Calu3 (cell line): Measurements from ENCODE around the gene ELMO1. TPM values are rescaled to one million over a fixed set of nuclear protein-coding genes. Genes with fewer than 3 reads are reported as not detected.

Experiments used
- BruUV-seq: library from RNA; stranded (reverse); fragments of 400-500 nt; replicated peaks from 2 replicates; lab custom pipeline; 2021; lab: Mats Ljungman, UMichigan
- CTCF ChIA-PET: fragments of 300-600 bp; sonication (Branson Sonifier 250); formaldehyde crosslinking; loops from one replicate; lab custom pipeline; 2022; ENCODE audit warnings: antibody characterized with exemption; lab: Charles Lee
- DNase-seq: peaks from one replicate; pipeline ENCODE4 v3.0.0; 2022
- H3K27ac Mint-ChIP-seq: one replicate; pipeline ENCODE4 v1.8.0; 2022; ENCODE audit warnings: mixed read lengths; ENCODE audit not compliant: unreplicated experiment
- H3K27me3 Mint-ChIP-seq: one replicate; pipeline ENCODE4 v1.8.0; 2022; ENCODE audit warnings: mixed read lengths; ENCODE audit not compliant: unreplicated experiment
- H3K36me3 Mint-ChIP-seq: one replicate; pipeline ENCODE4 v1.8.0; 2022; ENCODE audit warnings: mild to moderate bottlenecking, moderate library complexity, mixed read lengths; ENCODE audit not compliant: insufficient read depth, unreplicated experiment
- H3K4me1 Mint-ChIP-seq: one replicate; pipeline ENCODE4 v1.8.0; 2022; ENCODE audit warnings: mild to moderate bottlenecking, low read depth, mixed read lengths; ENCODE audit not compliant: unreplicated experiment
- H3K4me3 Mint-ChIP-seq: one replicate; pipeline ENCODE4 v1.8.0; 2022; ENCODE audit warnings: mild to moderate bottlenecking, low read depth, moderate library complexity, mixed read lengths; ENCODE audit not compliant: unreplicated experiment
- H3K9me3 Mint-ChIP-seq: one replicate; pipeline ENCODE4 v1.8.0; 2022; ENCODE audit warnings: low read depth, mixed read lengths; ENCODE audit not compliant: unreplicated experiment
- intact Hi-C: fragments of 100-400 bp; cut with micrococcal nuclease; formaldehyde crosslinking; loops from one replicate; pipeline ENCODE4 v1.10.0; 2022; ENCODE audit not compliant: unreplicated experiment
- total RNA-seq: library from RNA; stranded (reverse); gene quantifications from 2 replicates; pipeline ENCODE4 v1.2.3, GENCODE V29; 2022
- TF ChIP-seq, protein P1 (sequence below): fragments of 200-600 bp; IDR thresholded peaks from one replicate; pipeline ENCODE4 v1.8.0; 2022; ENCODE audit warnings: antibody characterized with exemption; ENCODE audit not compliant: unreplicated experiment

Gene ELMO1
- total RNA-seq, 1 experiment from 2014 or later, result not detected

DNA sequence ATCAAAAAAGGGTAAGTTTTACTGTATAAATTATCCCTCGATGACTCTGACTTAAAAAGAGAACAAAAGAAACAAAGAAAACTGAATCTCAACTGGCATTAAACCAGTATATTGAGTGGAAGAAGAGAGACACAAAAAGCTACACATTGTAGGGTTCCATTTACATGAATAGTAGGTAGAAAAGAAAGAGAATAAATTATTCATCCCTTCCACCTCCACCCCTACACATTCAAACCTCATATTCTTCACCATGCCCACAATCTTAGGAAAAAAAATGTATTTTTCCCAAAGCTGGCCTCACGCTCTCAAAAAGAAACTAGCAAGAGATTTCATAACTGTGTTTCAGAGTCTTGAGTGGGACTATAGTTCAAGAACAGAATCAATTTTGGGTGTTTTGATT, 377.5 kb downstream of the ELMO1 start:
- TF ChIP-seq, protein P1, sequence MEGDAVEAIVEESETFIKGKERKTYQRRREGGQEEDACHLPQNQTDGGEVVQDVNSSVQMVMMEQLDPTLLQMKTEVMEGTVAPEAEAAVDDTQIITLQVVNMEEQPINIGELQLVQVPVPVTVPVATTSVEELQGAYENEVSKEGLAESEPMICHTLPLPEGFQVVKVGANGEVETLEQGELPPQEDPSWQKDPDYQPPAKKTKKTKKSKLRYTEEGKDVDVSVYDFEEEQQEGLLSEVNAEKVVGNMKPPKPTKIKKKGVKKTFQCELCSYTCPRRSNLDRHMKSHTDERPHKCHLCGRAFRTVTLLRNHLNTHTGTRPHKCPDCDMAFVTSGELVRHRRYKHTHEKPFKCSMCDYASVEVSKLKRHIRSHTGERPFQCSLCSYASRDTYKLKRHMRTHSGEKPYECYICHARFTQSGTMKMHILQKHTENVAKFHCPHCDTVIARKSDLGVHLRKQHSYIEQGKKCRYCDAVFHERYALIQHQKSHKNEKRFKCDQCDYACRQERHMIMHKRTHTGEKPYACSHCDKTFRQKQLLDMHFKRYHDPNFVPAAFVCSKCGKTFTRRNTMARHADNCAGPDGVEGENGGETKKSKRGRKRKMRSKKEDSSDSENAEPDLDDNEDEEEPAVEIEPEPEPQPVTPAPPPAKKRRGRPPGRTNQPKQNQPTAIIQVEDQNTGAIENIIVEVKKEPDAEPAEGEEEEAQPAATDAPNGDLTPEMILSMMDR, result no peak
- CTCF ChIA-PET, result interaction anchor here (0.6 kb wide), 1 partner anchor 68 kb away, joined by 3 read pairs; no protein-coding TSS in a partner anchor
- Mint-ChIP-seq H3K4me1 (peaks cover 8% of the 10 kb centered on the region), H3K36me3 (no peaks in the 10 kb centered on the region), H3K27ac (no peak overlapping the region), H3K9me3 (peaks cover 2% of the 10 kb centered on the region), H3K4me3 (no peak overlapping the region), H3K27me3 (no peaks in the 10 kb centered on the region)
- BruUV-seq, result no TSS peak
- DNase-seq, result no peak
- intact Hi-C loops, result no loop called here

DNA sequence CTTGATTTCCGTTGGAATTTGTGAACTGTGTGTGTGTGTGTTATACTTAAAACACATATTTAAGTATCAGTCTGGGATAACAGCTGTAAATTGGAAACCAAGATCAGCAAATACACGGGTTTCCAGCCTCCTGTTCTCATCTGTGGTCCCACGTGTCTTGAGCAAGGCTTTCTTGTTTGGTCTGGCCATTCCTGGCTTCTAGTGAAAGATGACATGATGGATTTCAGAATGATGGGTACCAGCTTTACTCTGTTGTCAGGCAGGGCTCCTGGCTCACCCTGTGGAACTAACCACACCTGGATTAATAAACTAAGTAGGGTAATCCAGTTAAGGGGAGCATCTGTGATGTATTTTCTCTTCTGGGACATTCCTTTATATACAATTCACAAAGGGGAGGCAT, 378.2 kb downstream of the ELMO1 start:
- peaks cover 14% of the 10 kb centered on the region for H3K4me1 Mint-ChIP-seq
- TF ChIP-seq, protein P1, result no peak
- no peaks in the 10 kb centered on the region for H3K27me3 Mint-ChIP-seq
- H3K36me3 Mint-ChIP-seq, result no peaks in the 10 kb centered on the region
- DNase-seq, result no peak
- no TSS peak for BruUV-seq
- no peak overlapping the region for H3K4me3 Mint-ChIP-seq
- intact Hi-C loops, result no loop called here
- CTCF ChIA-PET, result no interaction called here
- peaks cover 3% of the 10 kb centered on the region for H3K9me3 Mint-ChIP-seq
- H3K27ac Mint-ChIP-seq, result no peak overlapping the region

DNA sequence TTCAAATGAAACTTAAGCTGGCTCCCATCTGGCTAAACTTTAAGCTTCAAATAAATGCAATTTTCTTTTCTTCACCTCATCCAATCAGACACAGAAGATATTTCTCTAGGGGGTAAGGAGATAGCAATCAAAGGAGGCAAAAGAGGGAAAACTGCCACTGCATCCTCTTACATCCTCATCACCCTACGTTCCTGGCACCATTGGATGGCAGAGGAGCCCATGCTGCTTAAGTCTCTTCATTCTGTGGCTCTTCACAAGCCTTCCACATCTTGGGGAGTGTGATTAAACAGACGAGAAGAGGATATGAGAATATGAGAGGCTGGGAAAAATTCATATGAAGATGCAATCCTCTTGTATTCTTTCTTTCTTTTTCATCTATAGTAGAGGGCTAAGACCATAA, 378.6 kb downstream of the ELMO1 start:
- CTCF ChIA-PET, result no interaction called here
- H3K4me3 Mint-ChIP-seq, result no peak overlapping the region
- TF ChIP-seq, protein P1, result no peak
- intact Hi-C loops, result no loop called here
- BruUV-seq, result no TSS peak
- H3K27ac Mint-ChIP-seq, result no peak overlapping the region
- DNase-seq, result no peak
- H3K36me3 Mint-ChIP-seq, result no peaks in the 10 kb centered on the region
- H3K9me3 Mint-ChIP-seq, result peaks cover 7% of the 10 kb centered on the region
- H3K4me1 Mint-ChIP-seq, result peaks cover 18% of the 10 kb centered on the region
- no peaks in the 10 kb centered on the region for H3K27me3 Mint-ChIP-seq

DNA sequence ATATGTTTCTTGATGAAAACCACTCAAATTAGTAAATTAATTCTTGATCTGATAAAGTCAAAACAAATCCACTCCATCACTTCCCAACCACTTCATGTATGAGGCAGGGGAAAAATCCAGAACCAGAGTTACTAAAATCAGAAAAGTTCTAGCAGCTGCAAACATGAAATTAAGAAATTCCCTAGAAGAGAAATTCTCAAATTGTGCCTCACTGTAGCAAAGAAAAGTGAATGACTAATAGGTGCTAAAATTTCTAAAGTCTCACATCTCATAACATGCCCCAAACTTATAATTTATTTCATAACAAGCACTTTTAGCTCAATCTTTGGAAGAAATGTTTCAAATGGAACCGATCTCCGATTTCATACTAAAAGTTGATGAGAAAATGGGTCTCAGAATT, 379.3 kb downstream of the ELMO1 start:
- intact Hi-C loops, result no loop called here
- Mint-ChIP-seq H3K36me3 (no peaks in the 10 kb centered on the region), H3K9me3 (peaks cover 7% of the 10 kb centered on the region), H3K27ac (no peak overlapping the region), H3K4me3 (no peak overlapping the region), H3K27me3 (no peaks in the 10 kb centered on the region), H3K4me1 (peaks cover 13% of the 10 kb centered on the region)
- CTCF ChIA-PET, result interaction anchor here (1.6 kb wide), 1 partner anchor 12 kb away, joined by 3 read pairs; no protein-coding TSS in a partner anchor
- TF ChIP-seq, protein P1, result no peak
- no TSS peak for BruUV-seq
- DNase-seq, result no peak
